DLD1 (cell line): ENCODE data around the gene ST3GAL5.
"Not testable (repeated sequence)": the region's sequence is repeated elsewhere in the genome, so short reads cannot be mapped to it uniquely, and the experiment has no call there.

Experiments used
- in situ Hi-C: cut with HindIII; loops from 2 replicates; pipeline ENCODE4 v1.10.0; 2017; ENCODE audit warnings: low sequenced_read_pairs

Gene ST3GAL5

GRCh38 chr2:85840091-85840490, 48.7 kb downstream of the ST3GAL5 start:
- in situ Hi-C loops = no loop called here

GRCh38 chr2:85839461-85839860, 49.3 kb downstream of the ST3GAL5 start:
- in situ Hi-C loops = no loop called here

GRCh38 chr2:85838641-85839040, 50.1 kb downstream of the ST3GAL5 start:
- in situ Hi-C loops = no loop called here

GRCh38 chr2:85838181-85838580, 50.6 kb downstream of the ST3GAL5 start:
- in situ Hi-C loops = no loop called here

GRCh38 chr2:85834466-85834865, 54.3 kb downstream of the ST3GAL5 start:
- in situ Hi-C loops = no loop called here

GRCh38 chr2:85831735-85832134, 57.1 kb downstream of the ST3GAL5 start:
- in situ Hi-C loops = no loop called here

GRCh38 chr2:85830645-85831044, 58.1 kb downstream of the ST3GAL5 start:
- in situ Hi-C loops = no loop called here

- in situ Hi-C loops = not testable (repeated sequence)
Measured at GRCh38 chr2:85829394-85829793, 59.4 kb downstream of the ST3GAL5 start.

- in situ Hi-C loops = no loop called here
Measured at GRCh38 chr2:85828725-85829124, 60.1 kb downstream of the ST3GAL5 start.

GRCh38 chr2:85827879-85828569, 60.8 kb downstream of the ST3GAL5 start:
- in situ Hi-C loops = no loop called here

- in situ Hi-C loops = no loop called here
Measured at GRCh38 chr2:85826990-85827878, 61.6 kb downstream of the ST3GAL5 start.

- in situ Hi-C loops = no loop called here
Measured at GRCh38 chr2:85823951-85824350, 64.8 kb downstream of the ST3GAL5 start.

- in situ Hi-C loops = no loop called here
Measured at GRCh38 chr2:85822766-85823165, 66.0 kb downstream of the ST3GAL5 start.

GRCh38 chr2:85819811-85820510, 68.8 kb downstream of the ST3GAL5 start:
- in situ Hi-C loops = no loop called here

- in situ Hi-C loops = no loop called here
Measured at GRCh38 chr2:85814802-85815550, 73.8 kb downstream of the ST3GAL5 start.

GRCh38 chr2:85813982-85814801, 74.6 kb downstream of the ST3GAL5 start:
- in situ Hi-C loops = no loop called here

- in situ Hi-C loops = no loop called here
Measured at GRCh38 chr2:85813211-85813981, 75.4 kb downstream of the ST3GAL5 start.

- in situ Hi-C loops = no loop called here
Measured at GRCh38 chr2:85812094-85812735, 76.6 kb downstream of the ST3GAL5 start.
